Fibroblast of skin of scalp (primary cell): ENCODE data around the gene TMEM18.

Source experiments
- DNase-seq: peaks from one replicate; pipeline ENCODE4 v3.0.0-alpha.2; 2013

Gene TMEM18

DNA sequence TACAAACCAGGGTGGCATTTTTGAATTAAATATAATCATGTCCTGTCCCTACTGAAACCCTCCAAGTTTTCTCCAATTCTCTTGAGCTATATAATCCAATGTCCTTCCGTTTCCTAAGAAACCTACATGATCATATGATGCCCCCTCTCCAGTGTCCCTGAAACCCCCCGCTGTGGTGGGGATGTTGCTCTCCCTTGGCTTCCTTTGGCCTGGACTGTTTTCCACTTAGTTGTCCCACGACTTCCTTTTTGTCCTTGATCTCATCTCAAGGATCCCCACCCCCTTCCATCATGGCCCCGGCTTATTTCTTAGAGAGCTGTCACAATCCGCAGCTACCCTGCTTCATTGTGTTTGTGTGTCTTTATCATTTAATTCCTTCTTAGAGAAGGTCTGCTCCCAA, 43.8 kb downstream of the TMEM18 start:
- DNase-seq = no peak

DNA sequence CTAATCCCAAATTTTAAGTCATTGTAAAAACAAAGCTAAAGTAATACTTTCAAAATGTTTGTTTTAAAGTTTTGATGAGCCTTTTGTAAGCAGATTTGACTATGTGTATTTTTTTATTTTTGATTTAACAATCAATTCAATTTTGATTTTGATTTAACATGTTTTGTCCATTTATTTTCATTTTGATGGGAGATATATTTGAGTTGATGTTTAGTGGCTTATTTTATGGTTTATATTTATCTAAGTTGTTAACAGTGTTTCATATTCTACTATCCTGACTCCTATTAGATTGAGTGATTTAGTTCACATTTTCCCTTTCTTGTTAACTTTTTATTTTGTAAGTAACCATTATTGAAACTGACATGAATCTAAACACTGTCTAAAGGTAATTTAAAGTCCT, 44.7 kb downstream of the TMEM18 start:
- no peak for DNase-seq

DNA sequence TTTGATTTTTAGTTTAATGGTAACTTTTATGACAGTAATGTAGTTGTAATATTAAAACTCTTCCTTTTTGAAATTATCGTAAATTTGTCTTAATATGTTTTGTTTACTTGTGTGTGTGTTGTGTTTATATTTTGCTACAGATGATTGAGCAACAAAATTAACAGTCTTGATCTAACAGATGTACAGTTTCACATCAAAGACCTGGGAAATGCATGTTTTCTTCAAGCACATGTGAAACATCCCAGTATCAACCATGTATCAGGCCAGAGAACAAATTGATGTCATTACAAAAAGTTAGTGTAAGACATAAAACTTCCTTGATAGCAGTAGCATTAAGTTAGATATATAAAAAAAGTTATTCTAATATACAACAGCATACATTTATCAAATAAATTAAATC, 45.5 kb downstream of the TMEM18 start:
- no peak for DNase-seq

- peak; percentile 2 for DNase-seq
These were observed 46.5 kb downstream of the TMEM18 start for GRCh38 chr2:630451-631320.

DNA sequence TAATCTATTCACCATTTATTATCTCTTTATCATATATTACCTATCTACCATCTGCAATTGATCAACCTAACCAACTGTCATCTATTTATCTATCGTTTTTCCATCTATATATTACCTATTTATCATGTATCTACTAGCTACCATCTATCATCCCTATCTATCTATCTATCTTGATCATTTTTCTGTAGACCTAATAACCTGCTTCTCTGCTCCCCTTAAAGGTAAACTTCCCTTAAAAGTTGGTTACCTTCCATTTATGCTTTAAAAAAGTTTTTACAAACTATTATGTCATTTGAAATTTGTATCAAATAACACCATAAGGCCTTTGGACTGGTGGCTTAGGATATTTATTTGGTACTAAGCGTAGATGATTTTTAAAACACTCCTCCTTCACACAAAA, 47.2 kb downstream of the TMEM18 start:
- no peak for DNase-seq

GRCh38 chr2:628651-629050, 48.6 kb downstream of the TMEM18 start:
- no peak for DNase-seq

DNA sequence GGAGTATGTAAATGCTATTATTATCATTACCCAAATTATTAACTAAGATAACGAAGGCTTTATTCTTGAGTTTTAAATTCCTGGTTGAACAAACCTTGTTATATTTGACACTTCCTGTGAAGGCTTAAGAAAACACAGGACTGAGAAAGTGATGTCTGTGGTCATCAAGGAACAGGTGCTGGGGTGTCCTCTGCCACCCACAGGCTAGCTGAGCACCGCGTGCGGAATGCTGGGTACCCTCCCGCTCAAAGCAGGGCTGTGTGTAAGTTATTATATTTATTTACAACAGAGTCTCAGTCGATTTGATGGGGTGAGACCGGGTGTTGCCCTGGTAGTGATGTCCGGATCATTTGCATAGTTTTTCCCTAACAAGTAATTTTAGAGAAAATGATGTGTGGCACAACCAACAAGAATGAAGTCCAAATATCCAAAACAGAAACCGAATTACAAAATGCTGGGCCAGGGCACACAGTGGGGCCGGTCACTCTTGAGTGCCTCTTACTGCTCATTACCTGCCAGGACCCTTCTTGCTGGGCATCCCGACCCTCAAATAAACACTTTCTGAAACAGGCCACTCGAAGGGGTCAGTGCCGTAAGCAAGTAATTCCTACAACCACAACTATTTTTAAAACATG, 49.2 kb downstream of the TMEM18 start:
- DNase-seq = no peak

GRCh38 chr2:627340-627709, 49.9 kb downstream of the TMEM18 start:
- DNase-seq = no peak

DNA sequence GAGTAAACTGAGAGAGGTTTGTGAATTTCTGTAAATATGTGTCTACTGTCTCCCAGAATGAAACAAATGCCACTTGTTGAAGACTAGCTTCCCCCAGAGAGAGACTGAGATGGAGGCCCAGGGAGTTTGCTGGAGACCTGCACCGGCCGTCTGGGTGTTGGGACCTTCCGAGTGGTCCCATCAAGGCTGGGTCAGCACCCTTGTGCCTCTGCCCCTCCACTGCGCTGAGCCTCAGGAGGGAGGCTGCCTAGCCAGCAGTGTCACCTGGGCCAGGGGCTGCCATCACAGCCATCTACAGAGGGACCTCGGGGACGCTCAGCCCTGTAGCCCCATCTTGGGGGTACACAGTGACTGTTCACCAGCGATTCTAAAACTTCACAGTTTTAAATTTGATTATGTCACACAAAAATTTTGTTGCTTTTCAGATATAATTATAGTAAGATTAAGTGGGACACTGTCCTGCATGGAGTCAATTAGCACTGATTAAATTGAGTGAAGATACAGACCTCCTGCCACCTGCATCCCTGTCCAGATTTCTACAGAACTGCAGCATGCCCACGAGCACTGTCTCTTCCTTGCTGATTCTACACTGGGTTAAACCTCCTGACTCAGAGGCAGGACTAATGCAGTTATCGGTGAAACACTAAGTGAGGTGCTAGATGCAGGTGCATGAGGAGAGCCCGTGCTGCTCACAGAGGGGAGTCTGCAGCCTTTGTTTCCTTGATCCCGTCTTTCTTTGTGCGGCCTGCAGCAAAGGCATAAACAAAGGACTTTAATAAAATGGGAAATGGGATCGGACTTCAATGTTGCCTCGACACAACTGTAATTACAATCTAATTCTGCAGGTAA, 50.5 kb downstream of the TMEM18 start:
- no peak for DNase-seq

- no peak for DNase-seq
These were observed 51.5 kb downstream of the TMEM18 start for GRCh38 chr2:625415-626333.

DNA sequence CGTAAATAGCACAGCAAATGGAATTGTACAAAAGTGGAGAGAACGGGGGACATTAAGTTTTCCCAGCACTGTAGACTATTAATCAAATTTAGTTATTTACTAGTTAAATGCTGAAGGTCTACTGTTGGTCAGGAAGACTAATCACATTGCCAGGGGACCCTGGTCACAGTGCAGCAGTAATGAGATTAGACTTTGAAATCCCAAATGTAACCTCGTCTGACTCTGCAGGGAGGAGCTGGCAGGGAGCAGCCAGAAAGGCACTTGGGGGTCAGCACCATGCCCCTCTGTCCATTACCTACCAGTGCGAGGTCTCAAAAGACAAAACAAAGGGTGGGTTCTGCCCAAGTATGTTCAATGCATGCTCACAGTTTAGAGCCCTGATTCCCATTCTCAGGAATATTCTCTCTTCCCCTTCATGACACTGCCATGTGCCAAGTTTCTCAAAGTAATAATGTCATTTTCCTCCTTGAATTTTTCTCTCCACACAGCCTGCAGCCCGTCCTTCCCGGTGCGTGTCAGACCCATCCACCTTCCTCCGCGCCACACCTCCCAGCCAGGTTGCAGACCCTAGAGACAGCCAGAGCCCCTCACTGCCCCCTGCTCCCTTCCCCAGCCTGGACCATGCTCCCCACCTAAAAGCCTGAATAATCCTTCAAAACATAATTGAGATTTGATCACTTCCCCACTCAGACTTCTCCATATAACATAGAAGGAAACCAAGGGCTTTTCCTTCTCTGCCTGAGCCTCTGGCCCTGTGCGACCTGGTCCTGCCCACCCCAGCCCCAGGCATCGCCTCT, 52.5 kb downstream of the TMEM18 start:
- DNase-seq = no peak

DNA sequence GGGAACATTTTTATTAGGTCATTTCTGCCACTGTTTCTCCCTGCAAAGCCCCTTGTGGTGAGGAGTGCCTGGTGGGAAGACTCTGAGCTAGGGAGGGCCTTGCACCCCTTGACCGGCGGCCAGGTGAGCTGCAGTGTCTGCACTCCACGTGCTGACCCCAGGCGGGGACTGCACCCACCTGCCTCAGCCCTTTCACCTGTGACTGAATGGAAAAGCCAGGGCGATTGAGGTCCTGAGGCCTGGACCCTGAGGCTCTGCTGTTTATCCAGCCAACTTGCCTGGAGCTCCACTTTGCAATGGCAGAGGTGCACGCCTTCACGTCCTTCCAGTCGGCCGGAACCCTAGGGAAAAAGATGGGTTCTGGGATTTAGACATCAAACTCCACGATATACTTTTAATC, 53.1 kb downstream of the TMEM18 start:
- DNase-seq = no peak

DNA sequence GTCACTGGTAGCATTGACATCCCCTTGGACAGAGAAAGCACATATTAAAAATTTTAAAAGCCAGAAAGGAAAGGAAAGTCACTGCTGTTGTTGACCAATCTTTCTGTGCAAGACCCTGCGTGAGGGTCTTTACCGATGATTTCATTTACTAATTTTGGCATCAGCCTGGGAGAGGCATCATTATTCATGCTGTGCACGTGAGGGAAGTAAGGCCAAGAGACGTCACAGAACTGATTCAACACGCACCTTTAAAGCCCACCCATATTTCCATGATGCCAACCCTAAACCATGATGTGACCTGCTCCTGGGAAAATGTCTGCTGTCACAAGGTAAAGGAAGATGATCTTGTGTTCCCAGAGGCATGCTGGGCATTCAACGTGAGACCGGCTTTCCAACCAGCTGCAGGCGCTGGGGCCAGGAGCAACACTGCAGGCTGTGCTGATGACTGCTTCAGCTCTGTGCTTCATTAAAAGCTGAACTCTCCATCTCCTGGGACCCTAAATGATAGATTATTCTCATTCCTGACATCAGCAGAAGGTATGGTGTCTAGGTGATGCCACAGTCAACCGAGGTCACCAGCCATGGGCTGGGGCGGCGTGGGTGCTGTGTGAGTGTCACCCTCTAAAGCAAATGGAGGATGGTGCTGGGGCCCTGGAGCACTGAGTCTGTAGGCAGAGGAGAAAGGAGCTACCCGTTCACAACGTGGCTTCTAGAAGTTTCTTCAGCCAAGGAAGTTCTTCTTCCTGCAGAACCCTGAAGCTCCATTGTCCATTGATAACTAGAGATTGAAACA, 53.9 kb downstream of the TMEM18 start:
- DNase-seq = no peak

DNA sequence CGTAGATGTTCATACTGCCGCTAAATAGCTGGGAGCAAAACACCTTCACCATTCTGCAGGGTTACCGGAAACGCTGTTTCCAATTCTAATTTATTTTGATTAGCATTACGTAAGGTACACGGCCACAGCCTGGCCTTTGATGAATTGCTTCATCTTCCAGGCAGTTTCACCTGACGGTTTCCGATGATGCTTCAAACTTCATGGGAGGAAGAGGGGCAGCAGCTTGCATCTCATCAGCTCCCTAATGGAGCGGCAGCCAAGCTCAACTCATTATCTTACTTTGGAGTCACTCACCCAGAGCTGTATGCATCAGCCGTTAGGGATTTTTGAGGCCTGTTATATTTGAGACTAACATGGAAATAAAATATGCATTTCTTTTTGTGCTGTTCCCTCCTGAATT, 54.8 kb downstream of the TMEM18 start:
- no peak for DNase-seq

DNA sequence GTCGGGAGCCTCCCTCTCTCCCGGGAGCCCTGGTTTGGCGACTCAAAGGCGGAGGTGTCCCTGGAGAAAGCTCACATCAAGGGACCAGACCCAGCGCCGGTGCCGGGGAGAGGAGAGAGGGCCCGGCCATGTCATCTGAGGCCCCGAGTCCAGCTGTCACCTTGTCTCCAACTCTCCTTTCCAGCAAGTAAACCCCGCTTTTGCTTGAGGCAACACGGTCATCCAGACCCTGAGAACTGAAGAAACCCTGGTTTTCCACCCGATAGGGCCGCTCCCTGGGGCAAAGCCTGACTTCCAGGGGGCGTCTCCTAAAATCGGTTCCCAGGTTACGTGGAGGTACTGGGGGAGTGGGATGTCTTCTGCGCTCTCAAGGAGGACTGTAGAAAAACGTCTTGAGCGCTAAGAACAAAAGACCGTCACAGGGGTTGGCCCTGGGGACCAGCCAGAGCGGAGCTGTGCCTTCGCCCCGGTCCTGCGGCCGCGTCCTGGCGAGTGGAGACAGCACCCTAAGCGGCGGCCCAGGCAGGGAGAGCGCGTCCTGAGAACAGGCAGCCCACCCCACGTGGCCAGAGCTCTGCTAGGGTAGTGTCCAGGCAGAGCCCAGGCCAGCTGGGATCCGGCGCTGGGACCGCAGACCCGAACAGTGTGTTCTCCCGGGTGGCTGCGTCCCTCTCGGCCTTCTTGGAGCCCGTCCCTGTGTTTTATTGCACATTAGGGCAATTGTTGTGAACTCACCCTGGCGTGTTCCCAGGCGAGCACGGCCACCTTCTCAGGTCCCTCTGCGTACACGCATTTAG, 55.7 kb downstream of the TMEM18 start:
- DNase-seq = no peak

GRCh38 chr2:620471-621302, 56.5 kb downstream of the TMEM18 start:
- DNase-seq = no peak

- DNase-seq = no peak
These were observed 57.2 kb downstream of the TMEM18 start for GRCh38 chr2:620004-620403.

- DNase-seq = no peak
These were observed 58.7 kb downstream of the TMEM18 start for GRCh38 chr2:618422-618990.
